GM18508 (cell line): ENCODE results near the gene ADGRD1.

ENCODE experiments used
- ATAC-seq: cut with Tn5 transposase; IDR thresholded peaks from one replicate; pipeline ENCODE4 v1.9.1; 2021; ENCODE audit warnings: moderate number of reproducible peaks; ENCODE audit not compliant: insufficient read depth, unreplicated experiment

Gene ADGRD1

DNA sequence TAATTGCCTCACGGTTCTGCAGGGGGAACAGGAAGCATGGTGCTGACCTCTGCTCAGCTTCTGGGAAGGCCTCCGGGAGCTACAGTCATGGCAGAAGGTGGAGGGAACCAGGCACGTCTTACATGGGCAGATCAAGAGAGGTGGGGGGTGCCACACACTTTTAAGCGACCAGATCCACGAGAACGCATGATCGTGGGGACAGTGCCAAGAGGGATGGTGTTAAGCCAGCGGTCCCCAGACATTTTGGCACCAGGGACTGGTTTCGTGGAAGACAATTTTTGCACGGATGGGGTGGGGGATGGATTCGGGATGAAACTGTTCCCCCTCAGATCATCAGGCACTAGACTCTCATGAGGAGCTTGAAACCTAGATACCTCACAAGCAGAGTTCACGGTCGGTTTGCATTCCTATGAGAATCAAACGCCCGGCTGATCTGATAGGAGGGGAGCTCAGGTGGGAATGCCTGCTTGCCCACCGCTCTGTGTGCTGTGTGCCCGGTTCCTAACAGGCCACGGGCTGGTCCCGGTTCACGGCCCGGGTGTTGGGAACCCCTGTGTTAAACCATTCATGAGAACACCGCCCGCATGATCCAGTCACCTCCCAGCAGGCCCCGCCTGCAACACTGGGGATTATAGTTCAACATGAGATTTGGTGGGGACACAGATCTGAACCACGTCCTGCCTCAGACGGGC lies 96.9 kb downstream of the ADGRD1 start:
- ATAC-seq = no peak

- ATAC-seq = no peak
These were observed 97.4 kb downstream of the ADGRD1 start for GRCh38 chr12:131051155-131051473.

GRCh38 chr12:131052063-131052781 lies 98.5 kb downstream of the ADGRD1 start:
- no peak for ATAC-seq

- ATAC-seq = no peak
These were observed 99.2 kb downstream of the ADGRD1 start for GRCh38 chr12:131052929-131053328.

DNA sequence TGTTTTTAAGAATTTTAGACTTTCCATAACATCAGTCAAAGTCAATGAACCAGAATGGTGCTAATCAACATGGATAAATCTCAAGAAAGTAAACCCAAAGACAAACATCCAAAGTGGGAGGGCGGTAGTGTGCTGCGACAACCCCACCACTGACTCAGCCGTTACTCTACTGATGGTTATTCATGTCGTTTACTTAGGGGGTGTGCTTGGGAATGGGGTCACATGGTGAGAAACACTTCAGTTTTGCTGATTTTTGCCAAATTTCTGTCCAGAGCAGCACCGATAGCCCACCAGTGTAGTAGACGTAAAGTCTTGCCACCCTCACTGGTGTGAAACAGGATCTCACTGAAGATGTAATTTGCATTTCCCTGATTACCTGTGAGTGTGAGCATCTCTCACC lies 99.9 kb downstream of the ADGRD1 start:
- no peak for ATAC-seq

DNA sequence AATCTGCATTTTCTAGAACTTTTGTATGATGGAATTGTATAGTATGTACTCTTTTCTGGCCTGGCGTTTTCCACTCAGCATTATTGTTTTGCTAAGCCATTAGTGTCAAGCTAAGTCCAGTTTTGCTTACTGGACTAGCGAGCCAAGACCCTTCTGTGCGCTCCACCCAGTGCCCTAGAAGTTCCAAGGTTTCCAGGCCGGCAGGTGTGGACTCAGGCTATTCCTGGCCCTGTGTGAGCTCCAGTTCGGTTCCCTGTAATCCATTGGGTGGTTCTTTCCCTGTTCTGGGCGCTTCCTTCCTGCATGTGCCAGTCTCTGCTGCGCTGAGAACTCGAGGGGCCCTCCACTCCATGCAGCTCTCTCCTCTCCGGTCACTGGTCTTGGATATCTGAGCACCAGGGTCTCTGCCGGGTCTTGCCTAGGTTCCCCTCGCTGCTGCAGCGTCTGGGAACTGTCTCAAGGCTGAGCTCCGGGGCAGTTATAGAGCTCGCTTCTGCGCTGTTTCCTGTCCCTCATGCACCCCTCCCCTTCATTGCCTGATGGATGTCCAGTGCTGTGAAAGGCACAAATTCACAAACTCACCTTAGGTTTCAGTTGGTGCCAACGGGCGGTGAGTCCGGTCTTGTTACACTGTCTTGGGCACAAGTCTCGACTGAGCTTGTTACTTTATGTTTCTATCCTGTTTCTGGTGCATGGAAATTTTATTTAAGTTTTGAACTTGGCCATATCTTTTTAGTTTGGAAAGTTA lies 100.8 kb downstream of the ADGRD1 start:
- no peak for ATAC-seq

DNA sequence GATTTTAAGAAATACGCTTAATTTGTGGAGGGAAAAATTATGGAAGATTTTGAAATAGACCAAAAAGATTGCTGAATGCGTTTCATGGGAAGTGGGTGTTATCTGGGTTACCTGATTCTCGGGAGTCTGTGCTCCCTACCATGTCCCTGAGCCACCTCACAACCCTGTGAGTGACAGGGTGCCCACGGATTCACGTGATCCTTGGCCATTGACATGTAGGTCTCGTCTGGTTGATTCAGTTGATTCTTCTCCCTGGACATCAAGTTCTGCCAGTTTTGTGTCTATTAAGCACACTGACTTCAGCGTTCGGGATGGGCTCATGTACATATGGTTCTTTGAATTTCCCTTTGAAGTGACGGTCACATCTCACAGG lies 101.4 kb downstream of the ADGRD1 start:
- ATAC-seq = no peak

DNA sequence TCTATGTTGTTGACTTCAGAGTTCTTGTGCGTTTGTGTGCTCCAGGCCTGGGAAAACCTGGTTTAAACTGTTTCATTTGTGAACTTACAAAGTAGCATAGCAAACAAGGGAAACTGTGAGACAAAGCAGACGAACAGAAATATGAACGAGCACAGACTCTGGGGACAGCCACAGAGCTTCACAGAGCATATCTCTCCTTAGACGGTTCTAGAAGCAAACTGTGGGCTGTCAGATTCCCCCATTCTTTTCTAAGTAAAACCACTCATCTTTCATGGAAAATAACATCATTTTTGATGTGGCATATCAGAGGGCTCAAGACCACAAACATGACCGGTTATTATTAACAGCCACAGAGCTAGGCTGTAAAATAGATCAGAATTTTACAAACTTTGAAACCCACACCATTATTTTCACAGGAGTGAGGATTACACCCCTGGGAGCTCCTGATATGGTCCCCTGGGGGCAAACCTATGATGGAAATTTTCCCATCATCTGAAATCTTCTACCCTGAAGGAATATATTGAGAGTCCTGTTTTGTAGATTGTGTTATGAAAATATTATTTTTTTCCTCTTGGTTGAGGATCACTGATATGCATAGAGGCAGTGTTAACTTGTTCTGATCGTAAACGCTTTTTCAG lies 102.0 kb downstream of the ADGRD1 start:
- ATAC-seq = no peak

- no peak for ATAC-seq
These were observed 102.9 kb downstream of the ADGRD1 start for GRCh38 chr12:131056626-131057025.

DNA sequence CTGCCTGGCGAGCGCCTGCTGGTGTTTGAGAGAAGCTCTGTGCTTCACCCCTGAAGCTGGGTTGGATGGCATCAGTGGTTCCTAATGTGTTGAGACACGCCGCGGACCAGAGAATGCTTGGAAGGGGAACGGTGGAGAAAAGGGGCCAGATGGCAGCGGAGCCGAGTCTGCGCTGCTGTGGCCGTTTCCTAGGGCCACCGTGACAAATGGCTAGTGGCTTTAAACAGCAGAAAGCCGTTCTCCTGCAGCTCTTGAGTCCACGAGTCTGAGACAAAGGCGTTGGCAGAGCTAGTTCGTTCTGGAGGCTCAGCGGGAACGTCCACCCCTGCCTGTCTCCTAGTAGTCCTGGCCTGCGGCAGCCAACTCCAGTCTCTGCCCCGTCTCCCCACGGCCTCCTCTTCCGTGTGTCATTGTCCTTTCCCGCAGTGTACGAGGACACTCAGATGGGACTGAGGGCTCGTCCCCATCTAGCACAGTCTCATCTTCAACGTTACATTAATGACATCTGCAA lies 103.6 kb downstream of the ADGRD1 start:
- ATAC-seq = no peak

DNA sequence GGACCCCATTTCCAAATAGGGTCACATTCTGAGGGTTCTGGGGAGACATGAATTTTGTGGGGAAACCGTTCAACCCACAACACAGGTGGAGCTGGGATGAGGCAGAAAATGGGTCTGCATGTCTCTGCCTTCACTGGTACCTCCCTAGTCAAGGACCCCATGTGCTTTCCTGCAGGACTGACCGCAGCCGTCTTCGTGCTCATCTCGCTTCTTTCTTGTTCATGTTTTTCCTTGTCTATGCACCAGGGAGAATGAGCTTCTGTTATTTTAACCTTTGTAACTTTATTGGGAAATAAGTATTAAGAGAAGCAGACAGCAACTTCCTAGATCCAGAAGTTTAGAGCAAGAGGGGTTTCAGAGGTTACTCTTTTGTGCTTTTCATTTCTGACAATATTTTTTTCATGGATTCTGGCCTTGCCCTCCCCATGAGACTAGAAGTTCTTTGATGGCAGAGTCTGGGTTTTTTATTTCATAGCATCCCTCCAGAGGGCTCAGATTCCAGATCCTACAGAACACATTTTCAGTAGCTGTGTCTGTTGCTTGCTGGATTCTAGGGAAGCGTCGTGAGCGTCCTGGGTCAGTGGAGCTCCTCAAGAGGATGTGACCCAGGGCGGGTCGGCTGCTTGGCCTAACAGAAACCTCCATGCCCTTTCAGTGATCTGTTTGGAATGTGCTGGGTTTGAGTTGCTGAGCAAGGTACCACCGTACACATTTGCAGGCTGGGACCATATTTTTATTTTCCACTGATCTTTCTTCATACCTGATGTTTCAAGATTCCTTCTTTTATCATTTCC lies 104.2 kb downstream of the ADGRD1 start:
- no peak for ATAC-seq

DNA sequence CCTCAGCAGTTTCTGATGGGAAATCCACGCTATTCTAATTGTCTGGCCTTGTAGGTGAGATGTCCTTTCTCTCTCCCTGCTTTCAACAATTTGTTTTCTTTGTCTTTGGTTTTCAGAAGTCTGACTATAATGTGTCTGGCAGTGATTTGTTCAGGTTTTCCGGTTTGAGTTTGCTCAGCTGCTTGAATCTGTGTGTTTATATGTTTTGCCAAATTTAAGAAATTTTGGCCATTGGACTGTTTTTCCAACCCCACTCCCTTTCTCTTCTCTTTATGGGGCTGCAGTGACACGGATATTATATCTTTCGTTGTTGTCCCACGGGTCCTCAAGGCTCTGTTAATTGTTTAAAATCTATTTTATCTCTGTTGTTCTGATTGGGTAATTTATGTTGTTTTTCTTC lies 105.0 kb downstream of the ADGRD1 start:
- no peak for ATAC-seq

- no peak for ATAC-seq
These were observed 106.5 kb downstream of the ADGRD1 start for GRCh38 chr12:131060011-131060703.

DNA sequence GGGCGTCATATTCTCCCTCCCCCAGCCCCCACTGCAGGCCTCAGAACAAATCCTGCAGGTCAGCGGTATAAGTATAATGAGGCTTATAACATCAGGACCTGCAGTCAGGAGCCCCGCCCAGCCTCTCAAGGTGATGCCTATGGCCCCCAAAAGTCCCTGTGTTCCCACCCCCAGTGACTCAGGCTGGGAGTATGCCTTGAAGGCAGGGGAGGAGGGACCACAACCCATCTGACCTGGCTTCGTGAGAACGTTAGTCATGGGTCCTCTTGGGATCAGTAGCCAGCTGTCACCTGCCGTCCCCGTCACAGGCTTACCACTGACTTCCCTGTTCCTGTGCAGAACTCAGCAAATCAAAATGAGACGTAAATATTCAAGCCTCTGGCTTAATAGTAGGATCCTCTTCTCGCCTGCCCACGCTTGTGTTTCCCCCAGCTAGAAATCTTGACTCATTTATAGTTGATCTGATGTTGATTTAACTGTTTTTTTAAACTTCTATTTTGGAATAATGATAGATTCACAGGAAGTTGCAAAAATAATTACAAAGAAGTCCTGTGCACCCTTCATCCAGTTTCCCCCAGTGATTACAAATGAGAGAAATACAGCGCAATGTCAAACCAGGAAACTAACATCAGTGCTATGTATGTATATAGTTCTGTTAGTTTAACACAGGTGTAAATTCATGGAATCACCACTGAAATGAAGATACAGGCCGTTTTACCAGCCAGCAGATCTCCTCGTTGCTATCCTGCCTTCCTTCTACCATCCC lies 107.5 kb downstream of the ADGRD1 start:
- no peak for ATAC-seq

- ATAC-seq = no peak
These were observed 109.7 kb downstream of the ADGRD1 start for GRCh38 chr12:131063413-131063812.

- no peak for ATAC-seq
These were observed 110.3 kb downstream of the ADGRD1 start for GRCh38 chr12:131063960-131064359.

GRCh38 chr12:131065279-131065678 lies 111.6 kb downstream of the ADGRD1 start:
- ATAC-seq = no peak

DNA sequence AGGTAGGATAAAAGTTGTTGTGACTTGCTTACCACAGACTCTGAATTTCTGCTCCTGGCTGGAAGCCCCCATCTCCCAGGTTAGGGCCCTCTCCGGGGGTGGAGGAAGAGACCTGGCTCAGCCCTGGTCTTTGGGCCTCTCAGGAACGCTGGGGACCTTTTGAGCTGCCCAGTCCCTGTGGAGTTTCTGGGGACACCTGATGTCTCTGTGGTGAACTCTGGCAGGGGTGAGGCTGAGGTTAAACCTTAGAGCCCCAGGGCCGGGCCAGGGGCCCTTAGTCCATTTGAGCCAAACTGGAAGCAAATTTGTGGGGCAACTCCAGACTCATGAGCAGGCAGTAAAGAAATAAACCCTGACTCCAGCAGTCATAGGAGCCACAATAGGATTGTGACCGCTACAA lies 112.1 kb downstream of the ADGRD1 start:
- ATAC-seq = no peak
